Measurements from ENCODE around the gene CD80. TPM values are rescaled to one million over a fixed set of nuclear protein-coding genes. Genes with fewer than 3 reads are reported as not detected.

CD80 gene
- not detected in 2 replicates for total RNA-seq

GRCh38 chr3:119559441-119559963 lies at the start of gene CD80:
TSS of gene CD80 (minus strand) at chr3:119559614. CDS start at chr3:119557728, 1,886 bp downstream.

GRCh38 chr3:119597548-119598288 lies 38.3 kb upstream of the CD80 start, which contains the start of gene PLA1A:
TSS of gene PLA1A (plus strand) at chr3:119597885. CDS start at chr3:119597914, 29 bp downstream.

GRCh38 chr3:119579366-119580066 lies 20.1 kb upstream of the CD80 start, which contains the start of gene ADPRH:
TSS of gene ADPRH (plus strand) at chr3:119579492. CDS start at chr3:119582170, 2,678 bp downstream.

GRCh38 chr3:119498186-119499011 lies 61.0 kb downstream of the CD80 start, which contains the start of gene TIMMDC1:
TSS of gene TIMMDC1 (plus strand) at chr3:119498547. CDS start at chr3:119498734, 187 bp downstream.

Other genes starting within 250 kb of the CD80 start
- 40.8 and 41.6 TPM in 2 replicates for gene TMEM39A, start 96.0 kb downstream of the CD80 start, total RNA-seq
- gene POGLUT1, start 90.7 kb downstream of the CD80 start, total RNA-seq: 13.1 and 13.6 TPM in 2 replicates
- 34.5 and 34.7 TPM in 2 replicates for gene TIMMDC1, start 61.1 kb downstream of the CD80 start, total RNA-seq
- gene ADPRH, start 19.9 kb upstream of the CD80 start, total RNA-seq: 0.49 and 2.0 TPM in 2 replicates
- gene PLA1A, start 38.3 kb upstream of the CD80 start, total RNA-seq: not detected in 2 replicates
- 3.8 TPM in 1 of 2 replicates, not detected in the other for gene POPDC2, start 101.0 kb upstream of the CD80 start, total RNA-seq
- gene COX17, start 117.8 kb upstream of the CD80 start, total RNA-seq: 9.1 and 11.7 TPM in 2 replicates
- gene CFAP91, start 143.4 kb upstream of the CD80 start, total RNA-seq: 0.05 TPM in 1 of 2 replicates, not detected in the other
- gene NR1I2, start 222.5 kb upstream of the CD80 start, total RNA-seq: not detected in 2 replicates

Measured in cardiac ventricle fibroblast (primary cell).